Daoy (cell line): Measurements from ENCODE around the gene GRIK5. TPM values are rescaled to one million over a fixed set of nuclear protein-coding genes. Genes with fewer than 3 reads are reported as not detected.
"Not testable (repeated sequence)": the region's sequence is repeated elsewhere in the genome, so short reads cannot be mapped to it uniquely, and the experiment has no call there.

ENCODE experiments used
- DNase-seq: peaks from one replicate; pipeline ENCODE4 v3.0.0-alpha.2; 2015; ENCODE audit warnings: low read depth
- total RNA-seq: library from RNA; depleted of rRNA; stranded (reverse); fragments of >200 nt; shearing (Covaris generic); gene quantifications from 2 replicates; pipeline ENCODE4 v1.2.3, GENCODE V29; 2014

Gene GRIK5
- total RNA-seq, 1 experiment from 2014 or later, result 0.57 TPM

- DNase-seq, result no peak
Observed at GRCh38 chr19:42017040-42017439, 53.0 kb downstream of the GRIK5 start.

- not testable (repeated sequence) for DNase-seq
Observed at GRCh38 chr19:42012747-42013146, 57.3 kb downstream of the GRIK5 start.

GRCh38 chr19:42010245-42011126 lies 59.5 kb downstream of the GRIK5 start:
- no peak for DNase-seq

- no peak for DNase-seq
Observed at GRCh38 chr19:42006569-42006968, 63.4 kb downstream of the GRIK5 start.

- no peak for DNase-seq
Observed at GRCh38 chr19:42005504-42005903, 64.5 kb downstream of the GRIK5 start.

GRCh38 chr19:42003506-42004294 lies 66.3 kb downstream of the GRIK5 start:
- DNase-seq, result no peak

GRCh38 chr19:41999878-42000208 lies 70.2 kb downstream of the GRIK5 start:
- no peak for DNase-seq

- no peak for DNase-seq
Observed at GRCh38 chr19:41999071-41999877, 70.7 kb downstream of the GRIK5 start.

- peak; percentile 63 for DNase-seq
Observed at GRCh38 chr19:41998246-41999020, 71.6 kb downstream of the GRIK5 start.

GRCh38 chr19:41997851-41998229 lies 72.2 kb downstream of the GRIK5 start:
- DNase-seq, result no peak

- DNase-seq, result peak; percentile 75
Observed at GRCh38 chr19:41997121-41997850, 72.7 kb downstream of the GRIK5 start.

GRCh38 chr19:41995959-41996797 lies 73.8 kb downstream of the GRIK5 start:
- DNase-seq, result no peak

GRCh38 chr19:41994994-41995958 lies 74.7 kb downstream of the GRIK5 start:
- DNase-seq, result no peak

- DNase-seq, result no peak
Observed at GRCh38 chr19:41994521-41994971, 75.5 kb downstream of the GRIK5 start.

GRCh38 chr19:41993612-41994483 lies 76.2 kb downstream of the GRIK5 start, which contains the start of gene ATP1A3:
TSS of gene ATP1A3 (minus strand) at chr19:41994230. CDS start at chr19:41994076, 154 bp downstream.
- peak; percentile 83 for DNase-seq

- not testable (repeated sequence) for DNase-seq
Observed at GRCh38 chr19:41991925-41992569, 78.0 kb downstream of the GRIK5 start.

- no peak for DNase-seq
Observed at GRCh38 chr19:41991025-41991424, 79.0 kb downstream of the GRIK5 start.
